Measurements from ENCODE around the gene FAAP20. TPM values are rescaled to one million over a fixed set of nuclear protein-coding genes. Genes with fewer than 3 reads are reported as not detected.

Gene FAAP20
- total RNA-seq, 1 experiment from 2014 or later, result 184 TPM

GRCh38 chr1:2200308-2200943 lies 5.9 kb upstream of the FAAP20 start:
- DNase-seq (ENCODE audit: low read depth), result no peak
- in situ Hi-C loops (cut with HindIII; ENCODE audit: low pct_unique_long_range_greater_than_20kb, low sequenced_read_pairs), result no loop called here

GRCh38 chr1:2199042-2199810 lies 4.7 kb upstream of the FAAP20 start:
- in situ Hi-C loops (cut with HindIII; ENCODE audit: low pct_unique_long_range_greater_than_20kb, low sequenced_read_pairs), result loop anchor here (10.0 kb wide), 1 partner anchor 196 kb away; the partner anchor contains the start of genes MORN1 and RER1
- no peak for DNase-seq (ENCODE audit: low read depth)

GRCh38 chr1:2198571-2198970 lies 4.0 kb upstream of the FAAP20 start:
- DNase-seq (ENCODE audit: low read depth), result no peak
- in situ Hi-C loops (cut with HindIII; ENCODE audit: low pct_unique_long_range_greater_than_20kb, low sequenced_read_pairs), result loop anchor here (10.0 kb wide), 1 partner anchor 196 kb away; the partner anchor contains the start of genes MORN1 and RER1

- in situ Hi-C loops (cut with HindIII; ENCODE audit: low pct_unique_long_range_greater_than_20kb, low sequenced_read_pairs), result loop anchor here (10.0 kb wide), 1 partner anchor 197 kb away; the partner anchor contains the start of genes MORN1 and RER1
- no peak for DNase-seq (ENCODE audit: low read depth)
Measured at GRCh38 chr1:2197707-2198165, 3.2 kb upstream of the FAAP20 start.

- in situ Hi-C loops (cut with HindIII; ENCODE audit: low pct_unique_long_range_greater_than_20kb, low sequenced_read_pairs), result loop anchor here (10.0 kb wide), 1 partner anchor 198 kb away; the partner anchor contains the start of genes MORN1 and RER1
Measured at GRCh38 chr1:2196901-2197638, 2.5 kb upstream of the FAAP20 start.

GRCh38 chr1:2195785-2196184 lies 1.2 kb upstream of the FAAP20 start:
- DNase-seq (ENCODE audit: low read depth), result no peak
- in situ Hi-C loops (cut with HindIII; ENCODE audit: low pct_unique_long_range_greater_than_20kb, low sequenced_read_pairs), result loop anchor here (10.0 kb wide), 1 partner anchor 199 kb away; the partner anchor contains the start of genes MORN1 and RER1

More at GRCh38 chr1:2196901-2197638, 2.5 kb upstream of the FAAP20 start:
- no peak for DNase-seq (ENCODE audit: low read depth)

- in situ Hi-C loops (cut with HindIII; ENCODE audit: low pct_unique_long_range_greater_than_20kb, low sequenced_read_pairs), result loop anchor here (10.0 kb wide), 1 partner anchor 200 kb away; the partner anchor contains the start of genes MORN1 and RER1
- DNase-seq (ENCODE audit: low read depth), result peak; percentile 86
Measured at GRCh38 chr1:2194898-2195673, 514 bp upstream of the FAAP20 start.

- no peak for DNase-seq (ENCODE audit: low read depth)
- in situ Hi-C loops (cut with HindIII; ENCODE audit: low pct_unique_long_range_greater_than_20kb, low sequenced_read_pairs), result loop anchor here (10.0 kb wide), 1 partner anchor 201 kb away; the partner anchor contains the start of genes MORN1 and RER1
Measured at GRCh38 chr1:2193514-2194281, 874 bp downstream of the FAAP20 start.

GRCh38 chr1:2192031-2192995 lies 2.3 kb downstream of the FAAP20 start:
- in situ Hi-C loops (cut with HindIII; ENCODE audit: low pct_unique_long_range_greater_than_20kb, low sequenced_read_pairs), result loop anchor here (10.0 kb wide), 1 partner anchor 202 kb away; the partner anchor contains the start of genes MORN1 and RER1
- no peak for DNase-seq (ENCODE audit: low read depth)

GRCh38 chr1:2190491-2190976 lies 4.0 kb downstream of the FAAP20 start:
- in situ Hi-C loops (cut with HindIII; ENCODE audit: low pct_unique_long_range_greater_than_20kb, low sequenced_read_pairs), result loop anchor here (10.0 kb wide), 1 partner anchor 204 kb away; the partner anchor contains the start of genes MORN1 and RER1

GRCh38 chr1:2189459-2190425 lies 4.8 kb downstream of the FAAP20 start:
- peak; percentile 84 for DNase-seq (ENCODE audit: low read depth)
- in situ Hi-C loops (cut with HindIII; ENCODE audit: low pct_unique_long_range_greater_than_20kb, low sequenced_read_pairs), result loop anchor here (10.0 kb wide), 1 partner anchor 205 kb away; the partner anchor contains the start of genes MORN1 and RER1

More at GRCh38 chr1:2190491-2190976, 4.0 kb downstream of the FAAP20 start:
- DNase-seq (ENCODE audit: low read depth), result no peak

GRCh38 chr1:2188336-2188735 lies 6.2 kb downstream of the FAAP20 start:
- in situ Hi-C loops (cut with HindIII; ENCODE audit: low pct_unique_long_range_greater_than_20kb, low sequenced_read_pairs), result no loop called here
- no peak for DNase-seq (ENCODE audit: low read depth)

- in situ Hi-C loops (cut with HindIII; ENCODE audit: low pct_unique_long_range_greater_than_20kb, low sequenced_read_pairs), result no loop called here
Measured at GRCh38 chr1:2187619-2188018, 7.0 kb downstream of the FAAP20 start.

GRCh38 chr1:2186901-2187300 lies 7.7 kb downstream of the FAAP20 start:
- DNase-seq (ENCODE audit: low read depth), result no peak
- in situ Hi-C loops (cut with HindIII; ENCODE audit: low pct_unique_long_range_greater_than_20kb, low sequenced_read_pairs), result no loop called here

More at GRCh38 chr1:2187619-2188018, 7.0 kb downstream of the FAAP20 start:
- no peak for DNase-seq (ENCODE audit: low read depth)
